GM10248 (cell line): ENCODE measurements around the gene UPK3B.
"Not testable (repeated sequence)": the region's sequence is repeated elsewhere in the genome, so short reads cannot be mapped to it uniquely, and the experiment has no call there.

Experiments used
- CTCF ChIA-PET: fragments of 300-600 bp; sonication (Branson Sonifier 250); formaldehyde crosslinking; extraction: SDS; loops from one replicate; lab custom pipeline; 2021; ENCODE audit warnings: antibody characterized with exemption; lab: Yijun Ruan, JAX
- POLR2A ChIA-PET: fragments of 350-650 bp; sonication (Branson Sonifier 250); formaldehyde crosslinking; extraction: SDS; loops from one replicate; lab custom pipeline; 2020; ENCODE audit warnings: antibody characterized with exemption; lab: Yijun Ruan, JAX
- DNase-seq: peaks from one replicate; pipeline ENCODE4 v3.0.0; 2012; ENCODE audit errors: extremely low spot score
- TF ChIP-seq, protein P1 (sequence below): IDR thresholded peaks from 2 replicates; pipeline ENCODE4 v1.5.1; 2012; ENCODE audit warnings: mild to moderate bottlenecking, low read depth; ENCODE audit errors: extremely low read depth, missing control alignments, control extremely low read depth

UPK3B gene

DNA sequence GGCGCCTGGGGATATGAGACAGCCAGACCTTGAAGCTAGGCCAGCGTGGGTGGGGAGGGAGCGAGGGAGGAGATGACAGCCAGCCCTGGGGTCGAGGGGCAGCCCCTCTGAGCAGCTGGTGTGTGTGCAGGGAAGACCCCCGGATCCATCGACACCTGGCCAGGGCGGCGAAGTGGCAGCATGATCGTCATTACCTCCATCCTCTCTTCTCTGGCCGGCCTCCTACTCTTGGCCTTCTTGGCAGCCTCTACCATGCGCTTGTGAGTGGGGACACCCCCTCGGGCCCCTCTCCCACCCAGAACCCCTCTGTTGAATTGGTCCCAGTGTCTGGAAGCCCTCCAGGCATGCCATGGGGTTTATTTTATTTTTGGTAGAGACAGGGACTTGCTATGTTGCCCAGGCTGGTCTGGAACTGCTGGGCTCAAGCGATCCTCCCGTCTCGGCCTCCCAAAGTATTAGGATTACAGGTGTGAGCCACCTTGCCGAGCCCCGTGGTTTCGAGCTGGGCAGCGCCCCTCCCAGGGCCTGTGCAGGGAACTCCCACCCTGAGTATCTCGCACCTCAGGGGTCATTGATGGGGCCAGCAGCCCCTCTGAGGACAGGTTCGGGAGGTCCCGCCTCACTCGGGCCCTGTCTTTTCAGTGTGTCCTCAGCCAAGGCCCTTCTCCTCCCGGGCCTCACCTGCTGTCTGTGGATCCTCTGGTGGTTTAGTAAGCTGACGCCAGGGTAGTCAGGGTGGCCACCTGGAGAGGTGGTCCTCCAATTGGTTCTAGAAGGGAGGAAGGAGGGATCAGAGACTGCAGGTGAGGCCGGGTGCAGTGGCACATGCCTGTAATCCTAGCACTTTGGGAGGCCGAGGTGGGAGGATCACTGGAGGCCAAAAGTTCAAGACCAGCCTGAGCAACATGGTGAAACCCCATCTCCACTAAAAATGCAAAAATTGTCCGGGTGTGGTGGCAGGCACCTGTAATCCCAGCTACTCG is 3.8 kb downstream of the UPK3B start:
- CTCF ChIA-PET, result no interaction called here
- TF ChIP-seq, protein P1, sequence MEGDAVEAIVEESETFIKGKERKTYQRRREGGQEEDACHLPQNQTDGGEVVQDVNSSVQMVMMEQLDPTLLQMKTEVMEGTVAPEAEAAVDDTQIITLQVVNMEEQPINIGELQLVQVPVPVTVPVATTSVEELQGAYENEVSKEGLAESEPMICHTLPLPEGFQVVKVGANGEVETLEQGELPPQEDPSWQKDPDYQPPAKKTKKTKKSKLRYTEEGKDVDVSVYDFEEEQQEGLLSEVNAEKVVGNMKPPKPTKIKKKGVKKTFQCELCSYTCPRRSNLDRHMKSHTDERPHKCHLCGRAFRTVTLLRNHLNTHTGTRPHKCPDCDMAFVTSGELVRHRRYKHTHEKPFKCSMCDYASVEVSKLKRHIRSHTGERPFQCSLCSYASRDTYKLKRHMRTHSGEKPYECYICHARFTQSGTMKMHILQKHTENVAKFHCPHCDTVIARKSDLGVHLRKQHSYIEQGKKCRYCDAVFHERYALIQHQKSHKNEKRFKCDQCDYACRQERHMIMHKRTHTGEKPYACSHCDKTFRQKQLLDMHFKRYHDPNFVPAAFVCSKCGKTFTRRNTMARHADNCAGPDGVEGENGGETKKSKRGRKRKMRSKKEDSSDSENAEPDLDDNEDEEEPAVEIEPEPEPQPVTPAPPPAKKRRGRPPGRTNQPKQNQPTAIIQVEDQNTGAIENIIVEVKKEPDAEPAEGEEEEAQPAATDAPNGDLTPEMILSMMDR, result no peak
- POLR2A ChIA-PET, result no interaction called here
- no peak for DNase-seq

DNA sequence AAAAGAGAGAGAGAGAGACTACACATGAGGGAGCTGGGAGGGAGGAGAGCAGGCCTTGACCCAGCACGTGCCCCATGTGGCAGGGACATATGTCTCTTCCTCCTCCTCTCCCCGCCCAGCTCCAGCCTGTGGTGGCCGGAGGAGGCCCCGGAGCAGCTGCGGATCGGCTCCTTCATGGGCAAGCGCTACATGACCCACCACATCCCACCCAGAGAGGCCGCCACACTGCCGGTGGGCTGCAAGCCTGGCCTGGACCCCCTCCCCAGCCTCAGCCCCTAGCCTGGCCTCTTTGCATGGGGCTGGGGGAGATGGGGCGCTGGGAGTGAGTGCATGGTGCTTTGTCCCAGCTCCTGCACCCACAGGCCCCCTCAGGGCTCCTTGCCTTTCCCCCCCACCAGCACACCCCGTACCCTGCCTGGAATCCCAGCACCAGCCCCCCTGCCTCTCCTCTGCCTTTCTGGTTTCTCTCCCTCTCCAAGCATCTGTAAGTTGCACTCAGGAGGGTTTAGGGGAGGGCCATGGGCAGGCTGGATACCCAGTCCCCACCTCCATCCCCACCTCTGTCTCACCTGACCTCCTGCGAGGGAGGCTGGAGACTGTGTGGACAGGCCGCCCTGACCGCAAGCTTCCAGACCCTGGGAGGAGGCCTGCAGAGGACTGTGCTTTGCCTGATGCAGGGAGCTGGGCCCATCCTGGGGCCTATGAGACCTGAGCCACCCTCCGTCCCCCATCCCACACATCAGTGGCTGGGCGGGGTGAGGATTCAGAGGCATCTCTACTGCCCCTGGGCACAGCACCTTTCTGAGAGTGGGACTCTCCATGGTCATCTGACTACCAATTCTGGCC is 4.8 kb downstream of the UPK3B start:
- ChIA-PET CTCF (no interaction called here), POLR2A (no interaction called here)
- no peak for DNase-seq
- TF ChIP-seq, protein P1, result no peak

DNA sequence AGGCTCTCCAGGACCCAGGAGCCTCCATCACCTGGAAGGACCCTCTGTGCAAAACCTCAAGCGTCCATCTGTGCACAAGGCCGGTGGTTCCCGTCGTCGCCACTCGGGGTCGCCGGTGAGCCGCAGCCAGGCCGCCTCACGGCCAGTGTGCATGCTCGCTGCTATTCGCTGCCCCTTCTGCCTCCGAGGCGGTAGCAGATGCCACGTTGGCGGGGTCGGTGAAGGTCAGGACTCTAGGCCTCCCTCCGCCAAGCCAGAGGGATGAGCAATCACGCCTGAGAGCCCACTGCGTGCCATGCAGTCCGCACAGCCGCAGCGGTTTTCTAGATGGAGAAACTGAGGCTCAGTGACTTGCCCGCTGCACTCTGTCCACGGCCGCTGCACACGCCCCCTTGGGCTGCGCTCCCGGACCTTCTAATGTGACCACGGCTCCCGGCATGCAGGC is 5.7 kb downstream of the UPK3B start:
- CTCF ChIA-PET, result no interaction called here
- TF ChIP-seq, protein P1, result peak; percentile 79
- peak; percentile 77 for DNase-seq
- POLR2A ChIA-PET, result no interaction called here

DNA sequence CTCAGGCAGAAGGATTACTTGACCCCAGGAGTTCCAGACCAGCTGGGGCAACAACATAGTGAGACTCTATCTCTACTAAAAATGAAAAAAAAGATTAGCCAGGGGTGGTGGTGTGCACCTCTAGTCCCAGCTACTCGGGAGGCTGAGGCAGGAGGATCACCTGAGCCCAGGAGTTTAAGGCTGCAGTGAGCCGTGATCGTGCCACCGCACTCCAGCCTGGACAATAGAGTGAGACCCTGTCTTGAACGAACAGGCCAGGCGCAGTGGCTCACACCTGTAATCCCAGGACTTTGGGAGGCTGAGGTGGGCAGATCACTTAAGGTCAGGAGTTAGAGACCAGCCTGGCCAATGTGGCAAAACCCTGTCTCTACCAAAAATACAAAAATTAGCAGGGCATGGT is 6.6 kb downstream of the UPK3B start:
- DNase-seq, POLR2A ChIA-PET, CTCF ChIA-PET: not testable (repeated sequence)

DNA sequence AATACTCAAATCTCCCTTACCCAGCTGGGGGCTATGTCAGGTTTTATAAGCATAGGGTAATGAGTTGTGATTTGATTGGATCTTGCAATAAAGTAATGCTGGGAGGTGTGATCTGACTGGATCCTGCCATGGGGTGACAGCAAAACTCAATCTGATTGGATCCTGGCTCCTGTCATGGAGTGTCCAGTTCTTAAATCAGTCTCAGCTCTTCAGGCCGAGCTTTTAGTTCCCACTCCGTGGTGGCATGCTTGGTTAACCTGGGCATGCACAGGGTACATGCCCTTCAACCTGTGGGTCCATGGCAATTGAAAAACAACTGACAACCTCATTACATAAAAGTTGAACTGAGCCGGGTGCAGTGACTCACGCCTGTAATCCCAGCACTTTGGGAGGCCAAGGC is 15.8 kb downstream of the UPK3B start:
- POLR2A ChIA-PET, DNase-seq, CTCF ChIA-PET: not testable (repeated sequence)

DNA sequence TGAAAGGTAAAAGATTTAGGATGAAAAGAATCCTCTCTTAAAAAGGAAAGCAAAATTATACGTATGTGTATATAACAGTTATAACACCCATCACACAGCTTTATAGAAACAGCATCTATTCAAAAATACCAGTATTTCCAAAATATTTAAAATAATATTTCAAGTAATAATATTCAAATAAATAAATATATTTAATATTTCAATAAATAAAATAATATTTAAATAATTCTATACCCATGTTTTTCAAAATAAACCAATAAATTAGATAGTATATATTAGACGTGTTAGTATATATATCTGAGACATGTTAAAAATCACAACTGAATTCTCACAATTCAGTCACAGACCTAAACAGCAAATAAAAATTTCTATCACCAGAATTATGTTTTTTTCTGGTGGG is 21.3 kb downstream of the UPK3B start:
- DNase-seq, CTCF ChIA-PET, POLR2A ChIA-PET: not testable (repeated sequence)

DNA sequence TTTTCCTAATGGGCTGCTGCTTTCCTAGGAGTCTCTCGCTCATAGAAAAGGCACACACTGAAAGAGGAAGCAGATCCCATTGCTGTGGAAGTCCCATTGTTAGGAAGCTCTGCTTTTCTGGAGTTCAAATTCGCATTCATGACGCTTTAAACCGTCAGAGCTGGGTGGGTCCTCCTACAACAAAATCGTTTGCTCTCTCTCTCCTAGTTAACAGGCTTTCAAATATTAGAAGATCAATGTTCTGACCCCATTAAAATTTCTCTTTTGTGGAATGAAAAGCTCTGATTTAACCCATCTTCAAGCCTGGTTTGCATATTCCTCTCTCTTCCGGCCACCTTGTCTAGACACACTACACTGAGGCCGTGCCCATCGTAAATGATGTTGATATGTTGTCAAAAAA is 32.8 kb downstream of the UPK3B start, which contains the start of gene SPDYE16:
Gene SPDYE16, minus strand, starts transcription at position 101 of the 400 bp plus-strand sequence. CDS start 1,838 bp downstream, outside the sequence.
- DNase-seq, POLR2A ChIA-PET, CTCF ChIA-PET: not testable (repeated sequence)

DNA sequence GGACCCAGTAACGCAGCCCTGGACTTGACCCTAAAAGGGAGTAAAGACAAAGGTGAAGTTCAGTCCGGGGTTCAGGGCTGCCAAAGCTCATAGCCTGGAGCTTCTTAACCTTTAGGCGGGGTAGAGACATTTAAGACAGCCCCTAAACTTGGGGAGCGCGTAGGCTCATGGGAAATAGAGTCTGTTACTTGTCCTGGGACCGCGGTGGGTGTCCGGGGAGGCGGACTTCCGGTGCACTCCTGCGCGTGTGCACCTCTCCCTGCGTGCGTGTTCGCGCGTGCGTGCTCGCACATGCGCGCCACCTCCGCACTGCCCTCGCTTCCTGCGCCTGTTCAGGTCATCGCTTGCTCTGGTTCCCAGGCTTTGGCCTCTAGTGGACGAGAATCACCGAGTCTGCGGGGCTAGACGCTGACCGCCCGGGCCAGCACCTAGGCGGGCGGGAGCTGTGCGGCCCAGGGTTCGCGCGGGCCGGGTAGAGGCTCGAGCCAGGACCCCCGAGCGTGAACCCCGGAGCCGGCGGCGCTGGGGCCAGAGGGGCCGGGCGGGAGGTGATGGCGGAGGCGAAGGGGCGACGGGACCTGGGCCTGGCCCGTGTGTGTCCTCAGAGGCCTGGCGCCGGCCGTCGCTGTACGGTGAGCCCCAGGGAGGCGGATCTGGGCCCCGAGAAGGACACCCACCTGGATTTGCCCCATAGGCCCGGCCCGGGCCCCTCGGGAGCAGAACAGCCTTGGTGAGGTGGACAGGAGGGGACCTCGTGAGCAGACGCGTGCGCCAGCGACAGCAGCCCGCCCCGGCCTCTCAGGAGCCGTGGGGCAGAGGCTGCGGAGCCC is 38.9 kb downstream of the UPK3B start:
- CTCF ChIA-PET, POLR2A ChIA-PET: not testable (repeated sequence)
- DNase-seq, result peak; percentile 83

DNA sequence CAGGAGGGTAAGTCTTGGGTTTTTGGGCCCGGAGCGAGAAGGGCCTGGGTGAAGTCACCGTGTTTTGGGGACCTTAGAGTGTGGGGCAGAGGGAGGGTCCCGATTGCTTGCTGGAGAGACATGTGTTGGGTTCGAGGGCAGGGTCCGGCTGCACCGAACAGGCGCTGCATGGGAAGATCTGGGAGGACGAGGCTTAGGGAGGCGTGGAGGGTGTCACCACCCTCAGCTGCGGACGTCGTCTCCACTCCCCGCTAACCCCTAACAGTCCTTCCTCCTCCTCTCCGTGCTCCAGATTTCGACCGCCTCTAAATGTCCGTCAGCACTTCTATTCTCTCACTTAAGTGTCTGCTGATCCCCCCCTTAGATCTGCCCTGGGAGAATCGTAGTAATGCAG is 39.5 kb downstream of the UPK3B start:
- POLR2A ChIA-PET, result not testable (repeated sequence)

DNA sequence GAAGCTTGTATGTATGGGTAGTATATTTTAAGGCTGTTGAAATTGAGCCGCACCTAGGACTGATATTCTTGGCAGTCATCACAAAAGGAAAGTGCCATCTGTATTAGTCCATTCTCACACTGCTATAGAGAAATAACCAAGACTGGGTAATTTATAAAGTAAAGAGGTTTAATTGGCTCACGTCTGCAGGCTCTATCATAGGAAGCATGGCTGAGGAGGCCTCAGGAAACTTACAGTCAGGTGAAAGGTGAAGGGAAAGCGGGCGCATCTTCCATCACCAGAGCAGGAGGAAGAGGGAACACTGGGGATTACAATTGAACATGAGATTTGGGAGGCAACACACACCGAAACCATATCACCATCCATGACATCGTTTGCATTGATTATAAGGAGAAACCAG is 41.6 kb downstream of the UPK3B start:
- DNase-seq, POLR2A ChIA-PET, CTCF ChIA-PET: not testable (repeated sequence)

More for the DNA sequence above, 39.5 kb downstream of the UPK3B start:
- CTCF ChIA-PET, DNase-seq: not testable (repeated sequence)

DNA sequence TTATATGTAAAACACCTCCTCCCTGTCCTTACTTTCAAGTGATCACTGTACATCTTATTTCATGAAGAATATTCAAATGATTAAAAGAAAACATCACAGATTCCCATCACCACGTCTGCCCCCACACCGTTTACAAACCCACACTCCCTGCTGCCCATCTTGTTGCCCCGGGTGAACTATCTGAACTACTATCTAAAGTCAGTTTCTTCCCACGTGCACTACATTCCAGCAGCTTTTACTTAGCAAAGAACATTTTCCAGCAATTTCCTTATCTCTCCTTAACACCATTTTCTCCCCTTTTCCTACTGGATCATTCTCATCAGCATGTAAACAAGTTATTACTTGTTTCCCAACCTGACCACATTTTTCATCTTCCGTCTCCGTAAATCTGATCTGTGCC is 49.3 kb downstream of the UPK3B start:
- CTCF ChIA-PET, POLR2A ChIA-PET, DNase-seq: not testable (repeated sequence)

DNA sequence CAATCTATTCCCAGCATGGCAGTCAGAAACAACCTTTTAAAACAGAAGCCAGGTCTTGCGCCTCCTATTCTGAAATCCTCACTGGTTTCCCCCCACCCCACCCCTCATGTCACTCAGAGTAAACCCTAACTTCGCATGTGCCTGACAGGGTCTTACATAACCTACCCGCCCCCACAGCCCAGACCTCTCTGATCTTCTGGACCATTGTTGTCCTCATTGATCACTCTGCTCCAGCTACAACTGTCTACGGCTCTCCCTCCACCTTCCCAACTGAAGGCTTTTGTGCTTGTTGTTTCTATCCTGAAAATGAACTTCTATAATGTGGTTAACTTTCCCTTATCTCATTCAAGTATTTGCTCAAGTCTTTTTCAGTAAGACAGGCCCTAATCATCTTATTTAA is 49.8 kb downstream of the UPK3B start:
- DNase-seq, CTCF ChIA-PET, POLR2A ChIA-PET: not testable (repeated sequence)

DNA sequence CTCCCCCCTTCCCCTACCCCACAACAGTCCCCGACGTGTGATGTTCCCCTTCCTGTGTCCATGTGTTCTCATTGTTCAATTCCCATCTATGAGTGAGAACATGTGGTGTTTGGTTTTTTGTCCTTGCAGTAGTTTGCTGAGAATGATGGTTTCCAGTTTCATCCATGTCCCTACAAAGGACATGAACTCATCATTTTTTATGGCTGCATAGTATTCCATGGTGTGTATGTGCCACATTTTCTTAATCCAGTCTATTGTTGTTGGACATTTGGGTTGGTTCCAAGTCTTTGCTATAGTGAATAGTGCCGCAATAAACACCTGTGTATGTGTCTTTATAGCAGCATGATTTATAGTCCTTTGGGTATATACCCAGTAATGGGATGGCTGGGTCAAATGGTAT is 51.0 kb downstream of the UPK3B start:
- DNase-seq, POLR2A ChIA-PET, CTCF ChIA-PET: not testable (repeated sequence)
